HTR-8/SVneo (cell line): ENCODE data around the gene BBX.
"Not testable (repeated sequence)": the region's sequence is repeated elsewhere in the genome, so short reads cannot be mapped to it uniquely, and the experiment has no call there.

Source experiments
- DNase-seq: peaks from one replicate; pipeline ENCODE4 v3.0.0; 2011; ENCODE audit warnings: low spot score, mixed read lengths; ENCODE audit not compliant: insufficient read length
- FAIRE-seq: peaks from 2 replicates; lab custom pipeline; 2011; peaks lifted over from hg19 to GRCh38; lab: Jason Lieb, UNC

The BBX gene

GRCh38 chr3:107676469-107677309 is 153.9 kb downstream of the BBX start:
- DNase-seq, result peak; percentile 18
- FAIRE-seq, result no peak

GRCh38 chr3:107679921-107680320 is 157.2 kb downstream of the BBX start:
- FAIRE-seq (no peak), DNase-seq (no peak)

- no peak for DNase-seq
- no peak for FAIRE-seq
These were observed 157.9 kb downstream of the BBX start for GRCh38 chr3:107680698-107681097.

GRCh38 chr3:107681396-107681795 is 158.6 kb downstream of the BBX start:
- FAIRE-seq (no peak), DNase-seq (no peak)

- no peak for DNase-seq
- no peak for FAIRE-seq
These were observed 159.8 kb downstream of the BBX start for GRCh38 chr3:107682580-107682979.

- no peak for DNase-seq
- no peak for FAIRE-seq
These were observed 160.7 kb downstream of the BBX start for GRCh38 chr3:107683447-107683846.

GRCh38 chr3:107684431-107684925 is 161.7 kb downstream of the BBX start:
- no peak for FAIRE-seq
- no peak for DNase-seq

GRCh38 chr3:107685383-107685782 is 162.6 kb downstream of the BBX start:
- no peak for DNase-seq
- no peak for FAIRE-seq

GRCh38 chr3:107687056-107687581 is 164.4 kb downstream of the BBX start:
- no peak for FAIRE-seq
- DNase-seq, result no peak

GRCh38 chr3:107689355-107689754 is 166.6 kb downstream of the BBX start:
- DNase-seq (no peak), FAIRE-seq (no peak)

GRCh38 chr3:107690522-107691138 is 167.9 kb downstream of the BBX start:
- FAIRE-seq, result no peak
- DNase-seq, result peak; percentile 17

- not testable (repeated sequence) for DNase-seq, FAIRE-seq
These were observed 169.2 kb downstream of the BBX start for GRCh38 chr3:107691984-107692383.

- not testable (repeated sequence) for DNase-seq, FAIRE-seq
These were observed 174.6 kb downstream of the BBX start for GRCh38 chr3:107697348-107697747.

- not testable (repeated sequence) for DNase-seq, FAIRE-seq
These were observed 175.1 kb downstream of the BBX start for GRCh38 chr3:107697855-107698254.

GRCh38 chr3:107699682-107700081 is 176.9 kb downstream of the BBX start:
- no peak for FAIRE-seq

GRCh38 chr3:107701299-107701698 is 178.5 kb downstream of the BBX start:
- DNase-seq (no peak), FAIRE-seq (no peak)

More at GRCh38 chr3:107699682-107700081, 176.9 kb downstream of the BBX start:
- no peak for DNase-seq

GRCh38 chr3:107704477-107704876 is 181.7 kb downstream of the BBX start:
- FAIRE-seq, result no peak
- DNase-seq, result no peak

- DNase-seq, result no peak
- FAIRE-seq, result no peak
These were observed 182.3 kb downstream of the BBX start for GRCh38 chr3:107705046-107705445.

GRCh38 chr3:107710851-107711250 is 188.1 kb downstream of the BBX start:
- no peak for FAIRE-seq
- peak; percentile 4 for DNase-seq

- FAIRE-seq (no peak), DNase-seq (no peak)
These were observed 194.0 kb downstream of the BBX start for GRCh38 chr3:107716734-107717133.

- no peak for FAIRE-seq
- DNase-seq, result no peak
These were observed 195.8 kb downstream of the BBX start for GRCh38 chr3:107718547-107718946.
